Tracheal epithelial cell (primary cell): Measurements from ENCODE around the gene PBXIP1. TPM values are rescaled to one million over a fixed set of nuclear protein-coding genes. Genes with fewer than 3 reads are reported as not detected.

Experiments
- total RNA-seq: library from RNA; depleted of rRNA; stranded (reverse); fragments of >200 nt; gene quantifications from 2 replicates; pipeline ENCODE4 v1.2.1, GENCODE V29; 2014

Gene PBXIP1, protein sequence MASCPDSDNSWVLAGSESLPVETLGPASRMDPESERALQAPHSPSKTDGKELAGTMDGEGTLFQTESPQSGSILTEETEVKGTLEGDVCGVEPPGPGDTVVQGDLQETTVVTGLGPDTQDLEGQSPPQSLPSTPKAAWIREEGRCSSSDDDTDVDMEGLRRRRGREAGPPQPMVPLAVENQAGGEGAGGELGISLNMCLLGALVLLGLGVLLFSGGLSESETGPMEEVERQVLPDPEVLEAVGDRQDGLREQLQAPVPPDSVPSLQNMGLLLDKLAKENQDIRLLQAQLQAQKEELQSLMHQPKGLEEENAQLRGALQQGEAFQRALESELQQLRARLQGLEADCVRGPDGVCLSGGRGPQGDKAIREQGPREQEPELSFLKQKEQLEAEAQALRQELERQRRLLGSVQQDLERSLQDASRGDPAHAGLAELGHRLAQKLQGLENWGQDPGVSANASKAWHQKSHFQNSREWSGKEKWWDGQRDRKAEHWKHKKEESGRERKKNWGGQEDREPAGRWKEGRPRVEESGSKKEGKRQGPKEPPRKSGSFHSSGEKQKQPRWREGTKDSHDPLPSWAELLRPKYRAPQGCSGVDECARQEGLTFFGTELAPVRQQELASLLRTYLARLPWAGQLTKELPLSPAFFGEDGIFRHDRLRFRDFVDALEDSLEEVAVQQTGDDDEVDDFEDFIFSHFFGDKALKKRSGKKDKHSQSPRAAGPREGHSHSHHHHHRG
- total RNA-seq, result 34.5 and 46.0 TPM in 2 replicates

GRCh38 chr1:154955718-154956543 is at the start of gene PBXIP1:
TSS of gene PBXIP1 (minus strand) at chr1:154956099. CDS start at chr1:154953721, 2,378 bp downstream.

GRCh38 chr1:155002464-155003226 is 46.7 kb upstream of the PBXIP1 start, which contains the start of gene ZBTB7B:
TSS of gene ZBTB7B (plus strand) at chr1:155002802. CDS start at chr1:155014661, 11,859 bp downstream.

GRCh38 chr1:154993572-154994268 is 37.8 kb upstream of the PBXIP1 start, which contains the start of gene LENEP:
TSS of gene LENEP (plus strand) at chr1:154993586. CDS start at chr1:154993608, 22 bp downstream.

GRCh38 chr1:154982897-154983648 is 27.2 kb upstream of the PBXIP1 start, which contains the start of gene FLAD1:
TSS of gene FLAD1 (plus strand) at chr1:154983344. CDS start at chr1:154983695, 351 bp downstream.

GRCh38 chr1:154974102-154974807 is 18.4 kb upstream of the PBXIP1 start, which contains the start of gene CKS1B:
TSS of gene CKS1B (plus strand) at chr1:154974681. CDS start at chr1:154974746, 65 bp downstream.

DNA sequence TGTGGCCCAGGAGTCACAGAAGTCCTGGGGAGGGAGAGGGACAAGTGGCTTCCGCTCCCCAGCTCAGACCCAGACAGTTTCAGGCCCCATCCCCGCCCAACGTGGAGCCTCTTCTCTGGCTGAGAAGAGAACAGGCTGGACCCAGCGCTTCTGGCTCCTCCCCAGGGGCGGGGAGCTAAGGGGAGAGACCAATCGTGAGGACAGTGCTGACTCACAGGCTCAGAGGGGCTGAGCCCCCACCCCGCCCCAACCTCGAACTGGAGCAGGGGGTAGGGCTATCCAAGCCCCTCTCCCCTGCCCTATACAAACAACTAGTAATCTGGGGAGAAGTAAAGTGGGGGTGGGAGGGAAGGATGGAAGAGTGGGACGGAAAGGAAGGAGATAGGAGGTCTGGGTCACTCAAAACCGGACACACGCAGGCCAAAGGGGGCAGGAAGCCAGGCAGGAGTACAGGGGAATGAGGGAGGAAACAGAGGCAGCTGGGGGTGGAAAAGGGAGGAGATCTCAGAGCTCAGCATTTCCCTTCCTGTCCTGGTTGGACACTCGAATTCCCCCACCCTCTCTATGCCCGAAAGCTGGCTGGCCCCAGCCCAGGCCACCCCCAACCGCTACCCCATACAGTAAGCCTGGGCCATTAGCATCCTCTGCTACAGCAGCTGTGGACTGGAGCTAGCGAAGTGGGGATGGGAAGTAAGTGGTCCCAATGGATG is 14.9 kb upstream of the PBXIP1 start, which contains the start of gene SHC1:
Gene SHC1, minus strand, starts transcription at position 117 of the 710 bp plus-strand sequence. CDS start 221 bp downstream, outside the sequence.

GRCh38 chr1:154961207-154962155 is 5.6 kb upstream of the PBXIP1 start, which contains the start of gene PYGO2:
TSS of gene PYGO2 (minus strand) at chr1:154961782. CDS start at chr1:154961576, 206 bp downstream.

DNA sequence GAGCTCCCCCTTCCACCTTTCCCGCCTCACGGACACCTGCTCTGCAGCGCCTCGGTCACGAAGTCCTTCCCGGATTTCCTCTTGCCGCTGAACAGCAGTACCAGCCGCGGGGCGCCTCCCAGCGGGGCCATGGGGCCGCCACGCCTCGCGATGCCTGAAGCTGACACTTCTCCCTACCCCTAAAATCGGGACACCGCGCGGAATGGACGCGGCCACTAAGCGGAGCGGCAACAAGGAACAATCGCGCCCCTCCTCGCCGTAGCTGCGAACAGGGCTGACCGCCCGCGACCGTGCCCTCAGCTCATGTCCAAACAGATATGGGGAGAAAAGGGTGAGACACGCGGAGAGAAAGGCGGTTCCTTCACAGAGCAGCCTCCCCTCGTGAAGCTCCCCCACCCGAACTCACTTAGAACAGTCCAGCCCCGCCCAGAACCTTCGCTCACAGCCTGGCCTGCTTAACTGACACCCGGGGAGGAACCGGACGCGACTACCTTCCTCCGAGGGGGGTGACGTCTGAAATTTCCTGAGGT is 19.3 kb downstream of the PBXIP1 start, which contains the start of gene PMVK:
Gene PMVK, minus strand, starts transcription at position 165 of the 530 bp plus-strand sequence. Its CDS starts 34 bp downstream, at position 131.

Other genes starting within 250 kb of the PBXIP1 start
- gene KCNN3, start 85.8 kb downstream of the PBXIP1 start, total RNA-seq, result under 0.01 TPM in 2 replicates
- 5.3 and 7.5 TPM in 2 replicates for gene PMVK, start 19.4 kb downstream of the PBXIP1 start, total RNA-seq
- 11.6 and 14.5 TPM in 2 replicates for gene PYGO2, start 5.7 kb upstream of the PBXIP1 start, total RNA-seq
- gene SHC1, start 14.6 kb upstream of the PBXIP1 start, total RNA-seq, result 358 and 365 TPM in 2 replicates
- gene CKS1B, start 18.6 kb upstream of the PBXIP1 start, total RNA-seq, result 67.6 and 80.5 TPM in 2 replicates
- gene FLAD1, start 27.2 kb upstream of the PBXIP1 start, total RNA-seq, result 42.4 and 54.9 TPM in 2 replicates
- 0.72 TPM in 1 of 2 replicates, not detected in the other for gene LENEP, start 37.5 kb upstream of the PBXIP1 start, total RNA-seq
- gene ZBTB7B, start 46.7 kb upstream of the PBXIP1 start, total RNA-seq, result 50.4 and 64.4 TPM in 2 replicates
- gene DCST2, start 77.7 kb upstream of the PBXIP1 start, total RNA-seq, result 0.64 TPM in 1 of 2 replicates, not detected in the other
- 0.21 TPM in 1 of 2 replicates, not detected in the other for gene DCST1, start 77.7 kb upstream of the PBXIP1 start, total RNA-seq
- 257 and 285 TPM in 2 replicates for gene ADAM15, start 95.2 kb upstream of the PBXIP1 start, total RNA-seq
- gene EFNA4, start 107.6 kb upstream of the PBXIP1 start, total RNA-seq, result 15.8 and 18.1 TPM in 2 replicates
- 9.9 and 12.6 TPM in 2 replicates for gene EFNA3, start 122.7 kb upstream of the PBXIP1 start, total RNA-seq
- 44.8 and 111 TPM in 2 replicates for gene EFNA1, start 171.8 kb upstream of the PBXIP1 start, total RNA-seq
- gene SLC50A1, start 179.8 kb upstream of the PBXIP1 start, total RNA-seq, result 61.9 and 120 TPM in 2 replicates
- gene DPM3, start 184.4 kb upstream of the PBXIP1 start, total RNA-seq, result 7.5 and 22.9 TPM in 2 replicates
- 96.9 and 107 TPM in 2 replicates for gene KRTCAP2, start 217.2 kb upstream of the PBXIP1 start, total RNA-seq
- gene TRIM46, start 217.8 kb upstream of the PBXIP1 start, total RNA-seq, result 0.85 and 3.4 TPM in 2 replicates